Measurements from ENCODE around the gene SAP25.
"Not testable (repeated sequence)": the region's sequence is repeated elsewhere in the genome, so short reads cannot be mapped to it uniquely, and the experiment has no call there.

The SAP25 gene

GRCh38 chr7:100541309-100541708, 32.4 kb downstream of the SAP25 start:
- H3K9me3 ChIP-seq (ENCODE audit: control insufficient read depth in 2 of 2, low read length in 2 of 2); H3K27ac ChIP-seq (ENCODE audit: low read length); H3K36me3 ChIP-seq (ENCODE audit: control insufficient read depth in 2 of 2, insufficient read depth in 2 of 2, low read length in 2 of 2); H3K9ac ChIP-seq (ENCODE audit: low read length in 2 of 2); H3K27me3 ChIP-seq (ENCODE audit: control insufficient read depth in 1 of 2, insufficient read depth in 2 of 2, low read length in 2 of 2): not testable (repeated sequence)
- peak overlapping the region in 1 of 2 donors; percentile 38 for H3K4me3 ChIP-seq (ENCODE audit: low read length in 2 of 2)
- H3K4me1 ChIP-seq (ENCODE audit: control insufficient read depth, insufficient read depth, low read length) = peaks cover 24% of the 10 kb centered on the region

- Histone ChIP-seq H3K27me3 (ENCODE audit: control insufficient read depth in 1 of 2, insufficient read depth in 2 of 2, low read length in 2 of 2) (no peaks in the 10 kb centered on the region), H3K36me3 (ENCODE audit: control insufficient read depth in 2 of 2, insufficient read depth in 2 of 2, low read length in 2 of 2) (no peaks in the 10 kb centered on the region), H3K4me3 (ENCODE audit: low read length in 2 of 2) (peak overlapping the region; percentile 74 to 81), H3K9me3 (ENCODE audit: control insufficient read depth in 2 of 2, low read length in 2 of 2) (no peaks in the 10 kb centered on the region), H3K27ac (ENCODE audit: low read length) (no peak overlapping the region), H3K4me1 (ENCODE audit: control insufficient read depth, insufficient read depth, low read length) (peaks cover 13% of the 10 kb centered on the region), H3K9ac (ENCODE audit: low read length in 2 of 2) (peak overlapping the region; percentile 55 to 72)
Observed at GRCh38 chr7:100540073-100540723, 33.5 kb downstream of the SAP25 start.

- Histone ChIP-seq H3K4me1 (ENCODE audit: control insufficient read depth, insufficient read depth, low read length) (peaks cover 13% of the 10 kb centered on the region), H3K4me3 (ENCODE audit: low read length in 2 of 2) (peak overlapping the region; percentile 74 to 81), H3K9me3 (ENCODE audit: control insufficient read depth in 2 of 2, low read length in 2 of 2) (no peaks in the 10 kb centered on the region), H3K27ac (ENCODE audit: low read length) (peak overlapping the region; percentile 49), H3K27me3 (ENCODE audit: control insufficient read depth in 1 of 2, insufficient read depth in 2 of 2, low read length in 2 of 2) (no peaks in the 10 kb centered on the region), H3K36me3 (ENCODE audit: control insufficient read depth in 2 of 2, insufficient read depth in 2 of 2, low read length in 2 of 2) (no peaks in the 10 kb centered on the region), H3K9ac (ENCODE audit: low read length in 2 of 2) (peak overlapping the region; percentile 51 to 72)
Observed at GRCh38 chr7:100539436-100540006, 34.2 kb downstream of the SAP25 start.

GRCh38 chr7:100538654-100539435, 34.9 kb downstream of the SAP25 start, which contains the start of gene AGFG2:
Gene AGFG2, plus strand, starts transcription at chr7:100539203. Its CDS starts 144 bp downstream, at chr7:100539347.
- Histone ChIP-seq H3K9me3 (ENCODE audit: control insufficient read depth in 2 of 2, low read length in 2 of 2) (no peaks in the 10 kb centered on the region), H3K36me3 (ENCODE audit: control insufficient read depth in 2 of 2, insufficient read depth in 2 of 2, low read length in 2 of 2) (no peaks in the 10 kb centered on the region), H3K4me1 (ENCODE audit: control insufficient read depth, insufficient read depth, low read length) (peaks cover 13% of the 10 kb centered on the region), H3K9ac (ENCODE audit: low read length in 2 of 2) (peak within 1 kb of the TSS; percentile 58 to 72), H3K27me3 (ENCODE audit: control insufficient read depth in 1 of 2, insufficient read depth in 2 of 2, low read length in 2 of 2) (no peaks in the 10 kb centered on the region), H3K27ac (ENCODE audit: low read length) (peak within 1 kb of the TSS; percentile 77), H3K4me3 (ENCODE audit: low read length in 2 of 2) (peak within 1 kb of the TSS; percentile 74 to 81)

- Histone ChIP-seq H3K4me1 (ENCODE audit: control insufficient read depth, insufficient read depth, low read length) (peaks cover 13% of the 10 kb centered on the region), H3K36me3 (ENCODE audit: control insufficient read depth in 2 of 2, insufficient read depth in 2 of 2, low read length in 2 of 2) (no peaks in the 10 kb centered on the region), H3K27me3 (ENCODE audit: control insufficient read depth in 1 of 2, insufficient read depth in 2 of 2, low read length in 2 of 2) (no peaks in the 10 kb centered on the region), H3K4me3 (ENCODE audit: low read length in 2 of 2) (peak overlapping the region; percentile 57 to 75), H3K27ac (ENCODE audit: low read length) (peak overlapping the region; percentile 77), H3K9me3 (ENCODE audit: control insufficient read depth in 2 of 2, low read length in 2 of 2) (no peaks in the 10 kb centered on the region), H3K9ac (ENCODE audit: low read length in 2 of 2) (peak overlapping the region; percentile 58 to 59)
Observed at GRCh38 chr7:100538348-100538653, 35.4 kb downstream of the SAP25 start.

GRCh38 chr7:100536695-100537094, 37.0 kb downstream of the SAP25 start:
- H3K4me1 ChIP-seq (ENCODE audit: control insufficient read depth, insufficient read depth, low read length) = peaks cover 13% of the 10 kb centered on the region
- H3K9me3 ChIP-seq (ENCODE audit: control insufficient read depth in 2 of 2, low read length in 2 of 2); H3K4me3 ChIP-seq (ENCODE audit: low read length in 2 of 2); H3K27me3 ChIP-seq (ENCODE audit: control insufficient read depth in 1 of 2, insufficient read depth in 2 of 2, low read length in 2 of 2); H3K9ac ChIP-seq (ENCODE audit: low read length in 2 of 2); H3K36me3 ChIP-seq (ENCODE audit: control insufficient read depth in 2 of 2, insufficient read depth in 2 of 2, low read length in 2 of 2); H3K27ac ChIP-seq (ENCODE audit: low read length): not testable (repeated sequence)

GRCh38 chr7:100535982-100536381, 37.7 kb downstream of the SAP25 start:
- peaks cover 13% of the 10 kb centered on the region for H3K4me1 ChIP-seq (ENCODE audit: control insufficient read depth, insufficient read depth, low read length)
- not testable (repeated sequence) for H3K9me3 ChIP-seq (ENCODE audit: control insufficient read depth in 2 of 2, low read length in 2 of 2); H3K9ac ChIP-seq (ENCODE audit: low read length in 2 of 2); H3K36me3 ChIP-seq (ENCODE audit: control insufficient read depth in 2 of 2, insufficient read depth in 2 of 2, low read length in 2 of 2); H3K4me3 ChIP-seq (ENCODE audit: low read length in 2 of 2); H3K27ac ChIP-seq (ENCODE audit: low read length); H3K27me3 ChIP-seq (ENCODE audit: control insufficient read depth in 1 of 2, insufficient read depth in 2 of 2, low read length in 2 of 2)

GRCh38 chr7:100532165-100533022, 41.3 kb downstream of the SAP25 start:
- H3K9ac ChIP-seq (ENCODE audit: low read length in 2 of 2) = no peak overlapping the region
- H3K27ac ChIP-seq (ENCODE audit: low read length) = no peak overlapping the region

GRCh38 chr7:100528108-100528866, 45.4 kb downstream of the SAP25 start:
- H3K27me3 ChIP-seq (ENCODE audit: control insufficient read depth in 1 of 2, insufficient read depth in 2 of 2, low read length in 2 of 2); H3K9me3 ChIP-seq (ENCODE audit: control insufficient read depth in 2 of 2, low read length in 2 of 2); H3K9ac ChIP-seq (ENCODE audit: low read length in 2 of 2); H3K4me3 ChIP-seq (ENCODE audit: low read length in 2 of 2); H3K27ac ChIP-seq (ENCODE audit: low read length); H3K4me1 ChIP-seq (ENCODE audit: control insufficient read depth, insufficient read depth, low read length); H3K36me3 ChIP-seq (ENCODE audit: control insufficient read depth in 2 of 2, insufficient read depth in 2 of 2, low read length in 2 of 2): not testable (repeated sequence)

More at GRCh38 chr7:100532165-100533022, 41.3 kb downstream of the SAP25 start:
- no peaks in the 10 kb centered on the region for H3K4me1 ChIP-seq (ENCODE audit: control insufficient read depth, insufficient read depth, low read length)
- no peaks in the 10 kb centered on the region for H3K36me3 ChIP-seq (ENCODE audit: control insufficient read depth in 2 of 2, insufficient read depth in 2 of 2, low read length in 2 of 2)
- H3K9me3 ChIP-seq (ENCODE audit: control insufficient read depth in 2 of 2, low read length in 2 of 2) = no peaks in the 10 kb centered on the region
- no peak overlapping the region for H3K4me3 ChIP-seq (ENCODE audit: low read length in 2 of 2)
- H3K27me3 ChIP-seq (ENCODE audit: control insufficient read depth in 1 of 2, insufficient read depth in 2 of 2, low read length in 2 of 2) = no peaks in the 10 kb centered on the region

- H3K9me3 ChIP-seq (ENCODE audit: control insufficient read depth in 2 of 2, low read length in 2 of 2); H3K9ac ChIP-seq (ENCODE audit: low read length in 2 of 2); H3K4me3 ChIP-seq (ENCODE audit: low read length in 2 of 2); H3K27me3 ChIP-seq (ENCODE audit: control insufficient read depth in 1 of 2, insufficient read depth in 2 of 2, low read length in 2 of 2); H3K36me3 ChIP-seq (ENCODE audit: control insufficient read depth in 2 of 2, insufficient read depth in 2 of 2, low read length in 2 of 2); H3K27ac ChIP-seq (ENCODE audit: low read length); H3K4me1 ChIP-seq (ENCODE audit: control insufficient read depth, insufficient read depth, low read length): not testable (repeated sequence)
Observed at GRCh38 chr7:100523192-100523591, 50.5 kb downstream of the SAP25 start.

All from stomach smooth muscle (tissue), 2 donors.